HepG2 (cell line): ENCODE measurements around the gene C19orf73. TPM values are rescaled to one million over a fixed set of nuclear protein-coding genes. Genes with fewer than 3 reads are reported as not detected.

ENCODE experiments used
- MIER3 ChIP-seq: IDR thresholded peaks from 2 replicates; pipeline ENCODE4 v1.6.1; 2016; ENCODE audit warnings: missing compliant biosample characterization, borderline replicate concordance
- MTA1 ChIP-seq: sonication (generic); formaldehyde crosslinking; IDR thresholded peaks from 2 replicates; pipeline ENCODE4 v1.4.0; 2020; ENCODE audit warnings: missing genetic modification reagents, mild to moderate bottlenecking, borderline replicate concordance
- NBN ChIP-seq: fragments of 450-650 bp; conservative IDR thresholded peaks from 2 replicates; pipeline ENCODE4 v1.6.1; 2017
- NR2C2 ChIP-seq: sonication (generic); formaldehyde crosslinking; IDR thresholded peaks from 2 replicates; pipeline ENCODE4 v1.4.0; 2020; ENCODE audit warnings: missing genetic modification reagents, mild to moderate bottlenecking, moderate library complexity, borderline replicate concordance
- PRMT3 ChIP-seq: sonication (generic); formaldehyde crosslinking; IDR thresholded peaks from 2 replicates; pipeline ENCODE4 v1.8.1; 2022; ENCODE audit warnings: low read depth, mild to moderate bottlenecking, moderate library complexity, missing genetic modification reagents, borderline replicate concordance
- SRSF1 ChIP-seq: fragments of 200-400 bp; formaldehyde crosslinking; optimal IDR thresholded peaks from 2 replicates; pipeline ENCODE3; 2017; ENCODE audit warnings: mild to moderate bottlenecking, low read depth, low read length, moderate library complexity
- ZNF264 ChIP-seq: sonication (generic); formaldehyde crosslinking; IDR thresholded peaks from 2 replicates; pipeline ENCODE4 v1.4.0; 2020; ENCODE audit warnings: missing genetic modification reagents
- ZNF335 ChIP-seq: sonication (generic); formaldehyde crosslinking; IDR thresholded peaks from 2 replicates; pipeline ENCODE4 v1.4.0; 2020; ENCODE audit warnings: missing genetic modification reagents
- ZNF547 ChIP-seq: sonication (generic); formaldehyde crosslinking; IDR thresholded peaks from 2 replicates; pipeline ENCODE4 v1.5.1; 2020; ENCODE audit warnings: mild to moderate bottlenecking, missing genetic modification reagents
- ZNF629 ChIP-seq: sonication (generic); formaldehyde crosslinking; conservative IDR thresholded peaks from 2 replicates; pipeline ENCODE4 v1.5.0; 2020; ENCODE audit warnings: missing genetic modification reagents
- polyA plus RNA-seq, 8 experiments: library from polyadenylated mRNA; depleted of rRNA in 3 of 8; stranded (reverse) in 7 of 8; unstranded in 1 of 8; fragments of >200 nt; fragmentation: Illumina TruSeq in 4 of 8; extraction: Trizol in 4 of 8; gene quantifications; 2 replicates each; pipeline versions ENCODE4 v1.2.1 to v1.2.3, GENCODE V29; 2011 to 2016; ENCODE audit warnings: low read depth in 4 of 8, missing spikeins in 1 of 8, mixed read lengths in 1 of 8; ENCODE audit not compliant: insufficient read depth in 1 of 8
- total RNA-seq, 5 experiments: library from RNA; depleted of rRNA; stranded (reverse); fragments of >200 nt; fragmentation: Illumina TruSeq; extraction: Trizol; gene quantifications; 2 replicates each; pipeline ENCODE4 v1.2.3, GENCODE V29; 2016; ENCODE audit warnings: low read depth in 1 of 5
- TF ChIP-seq, protein P1 (sequence below): sonication (generic); formaldehyde crosslinking; conservative IDR thresholded peaks from 2 replicates; pipeline ENCODE4 v1.8.0; 2022; ENCODE audit warnings: missing genetic modification reagents
- TF ChIP-seq, protein P2 (sequence below), 2 experiments: sonication (generic) in 1 of 2; formaldehyde crosslinking in 1 of 2; IDR thresholded peaks; 2 replicates each; pipeline versions ENCODE4 v1.5.1 to v1.6.1; 2011 to 2020; ENCODE audit warnings: borderline replicate concordance in 1 of 2, low read depth in 1 of 2, low read length in 1 of 2, mild to moderate bottlenecking in 1 of 2, missing genetic modification reagents in 1 of 2, moderate library complexity in 1 of 2
- TF ChIP-seq, protein P3 (sequence below): sonication (generic); formaldehyde crosslinking; IDR thresholded peaks from 2 replicates; pipeline ENCODE4 v1.5.0; 2020; ENCODE audit warnings: missing genetic modification reagents
- TF ChIP-seq, protein P4 (sequence below): sonication (generic); formaldehyde crosslinking; IDR thresholded peaks from 2 replicates; pipeline ENCODE4 v1.5.0; 2020; ENCODE audit warnings: missing genetic modification reagents, mild to moderate bottlenecking, borderline replicate concordance
- TF ChIP-seq, protein P5 (sequence below): sonication (generic); formaldehyde crosslinking; conservative IDR thresholded peaks from 2 replicates; pipeline ENCODE4 v1.4.0; 2020; ENCODE audit warnings: mild to moderate bottlenecking, missing genetic modification reagents, moderate library complexity
- TF ChIP-seq, protein P6 (sequence below): sonication (generic); formaldehyde crosslinking; IDR thresholded peaks from 2 replicates; pipeline ENCODE4 v1.4.0; 2020; ENCODE audit warnings: mild to moderate bottlenecking, low read depth, missing genetic modification reagents

The C19orf73 gene
- total and polyA plus RNA-seq, 2 of the 13 experiments (the other 11 are each of a cell fraction or from before 2014, with no cell fraction given) = 1.4 to 1.5 TPM

DNA sequence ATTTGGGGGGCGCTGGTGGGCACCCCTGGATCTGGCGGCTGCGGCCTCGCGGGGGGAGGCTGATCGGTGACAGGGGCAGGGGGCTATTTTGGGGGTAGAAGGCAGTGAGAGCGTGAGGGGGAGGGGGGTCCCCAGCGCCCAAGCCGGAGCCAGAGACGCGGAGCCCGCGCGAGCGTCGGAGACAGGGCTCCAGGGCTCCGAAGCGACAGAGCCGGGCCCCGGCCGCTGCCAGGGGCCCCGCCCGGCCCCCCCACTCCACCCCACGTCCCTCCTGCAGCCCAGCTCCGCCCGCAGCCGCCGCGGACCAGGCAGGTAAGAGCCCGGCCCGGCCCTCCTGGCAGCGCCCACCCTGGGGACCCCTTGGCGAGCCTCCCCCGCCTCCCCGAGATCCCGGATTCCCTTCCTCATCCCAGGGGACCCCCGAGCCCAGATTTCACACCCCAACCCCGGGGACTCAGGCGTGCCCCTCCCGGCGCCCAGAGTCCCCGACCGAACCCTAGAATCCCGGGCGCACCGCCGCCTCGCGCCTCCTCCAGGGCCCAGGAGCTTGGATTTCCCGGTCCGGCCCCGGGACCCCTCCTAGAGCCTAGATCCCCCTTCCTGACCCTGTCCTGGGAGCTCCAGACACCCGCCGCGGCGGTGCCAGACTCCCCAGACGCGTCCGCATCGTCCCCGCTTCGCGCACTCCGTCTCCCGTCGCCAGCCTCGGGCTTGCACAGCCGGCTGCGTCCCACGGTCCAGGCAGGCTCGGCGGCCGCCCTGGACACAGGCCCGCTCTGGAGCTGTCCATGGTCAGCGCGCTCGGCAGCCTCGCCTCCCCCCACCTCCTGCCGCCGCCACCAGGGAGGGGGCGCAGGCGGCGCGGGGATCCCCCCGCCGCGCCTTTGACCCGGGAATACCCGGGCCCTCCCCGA is 725 bp upstream of the C19orf73 start, which contains the start of gene PPFIA3 (continued):
- TF ChIP-seq SRSF1 (no peak), MIER3 (CRISPR knock-in tag) (peak; percentile 43; the same call in 1 of the 2 replicates), PRMT3 (no peak), MTA1 (no peak), ZNF335 (CRISPR knock-in tag) (peak; percentile 75; the same call in 1 of the 2 replicates), ZNF547 (no peak), NBN (no peak), ZNF629 (0 out of 2 replicates have a peak, but pooled peaks have one; percentile 27), NR2C2 (CRISPR knock-in tag) (no peak), ZNF264 (0 out of 2 replicates have a peak, but pooled peaks have one; percentile 32)
- TF ChIP-seq, protein P1, sequence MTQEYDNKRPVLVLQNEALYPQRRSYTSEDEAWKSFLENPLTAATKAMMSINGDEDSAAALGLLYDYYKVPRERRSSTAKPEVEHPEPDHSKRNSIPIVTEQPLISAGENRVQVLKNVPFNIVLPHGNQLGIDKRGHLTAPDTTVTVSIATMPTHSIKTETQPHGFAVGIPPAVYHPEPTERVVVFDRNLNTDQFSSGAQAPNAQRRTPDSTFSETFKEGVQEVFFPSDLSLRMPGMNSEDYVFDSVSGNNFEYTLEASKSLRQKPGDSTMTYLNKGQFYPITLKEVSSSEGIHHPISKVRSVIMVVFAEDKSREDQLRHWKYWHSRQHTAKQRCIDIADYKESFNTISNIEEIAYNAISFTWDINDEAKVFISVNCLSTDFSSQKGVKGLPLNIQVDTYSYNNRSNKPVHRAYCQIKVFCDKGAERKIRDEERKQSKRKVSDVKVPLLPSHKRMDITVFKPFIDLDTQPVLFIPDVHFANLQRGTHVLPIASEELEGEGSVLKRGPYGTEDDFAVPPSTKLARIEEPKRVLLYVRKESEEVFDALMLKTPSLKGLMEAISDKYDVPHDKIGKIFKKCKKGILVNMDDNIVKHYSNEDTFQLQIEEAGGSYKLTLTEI (CRISPR knock-in tag) = no peak
- TF ChIP-seq, protein P2, sequence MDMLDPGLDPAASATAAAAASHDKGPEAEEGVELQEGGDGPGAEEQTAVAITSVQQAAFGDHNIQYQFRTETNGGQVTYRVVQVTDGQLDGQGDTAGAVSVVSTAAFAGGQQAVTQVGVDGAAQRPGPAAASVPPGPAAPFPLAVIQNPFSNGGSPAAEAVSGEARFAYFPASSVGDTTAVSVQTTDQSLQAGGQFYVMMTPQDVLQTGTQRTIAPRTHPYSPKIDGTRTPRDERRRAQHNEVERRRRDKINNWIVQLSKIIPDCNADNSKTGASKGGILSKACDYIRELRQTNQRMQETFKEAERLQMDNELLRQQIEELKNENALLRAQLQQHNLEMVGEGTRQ (IDR thresholded peaks at IDR 0.05; ENCODE audit: low read depth, low read length) = no peak
- TF ChIP-seq, protein P2 (CRISPR knock-in tag; IDR thresholded peaks at IDR 0.05; ENCODE audit: borderline replicate concordance) = no peak
- TF ChIP-seq, protein P3, sequence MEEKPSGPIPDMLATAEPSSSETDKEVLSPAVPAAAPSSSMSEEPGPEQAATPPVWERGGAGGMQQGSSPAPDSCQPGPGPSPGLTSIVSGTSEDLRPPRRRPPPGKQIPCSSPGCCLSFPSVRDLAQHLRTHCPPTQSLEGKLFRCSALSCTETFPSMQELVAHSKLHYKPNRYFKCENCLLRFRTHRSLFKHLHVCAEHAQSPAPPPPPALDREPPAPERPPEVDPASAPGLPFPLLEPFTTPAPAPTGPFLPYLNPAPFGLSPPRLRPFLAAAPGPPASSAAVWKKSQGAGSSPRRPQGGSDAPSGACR (CRISPR knock-in tag) = 0 out of 2 replicates have a peak, but pooled peaks have one; percentile 35
- TF ChIP-seq, protein P4, sequence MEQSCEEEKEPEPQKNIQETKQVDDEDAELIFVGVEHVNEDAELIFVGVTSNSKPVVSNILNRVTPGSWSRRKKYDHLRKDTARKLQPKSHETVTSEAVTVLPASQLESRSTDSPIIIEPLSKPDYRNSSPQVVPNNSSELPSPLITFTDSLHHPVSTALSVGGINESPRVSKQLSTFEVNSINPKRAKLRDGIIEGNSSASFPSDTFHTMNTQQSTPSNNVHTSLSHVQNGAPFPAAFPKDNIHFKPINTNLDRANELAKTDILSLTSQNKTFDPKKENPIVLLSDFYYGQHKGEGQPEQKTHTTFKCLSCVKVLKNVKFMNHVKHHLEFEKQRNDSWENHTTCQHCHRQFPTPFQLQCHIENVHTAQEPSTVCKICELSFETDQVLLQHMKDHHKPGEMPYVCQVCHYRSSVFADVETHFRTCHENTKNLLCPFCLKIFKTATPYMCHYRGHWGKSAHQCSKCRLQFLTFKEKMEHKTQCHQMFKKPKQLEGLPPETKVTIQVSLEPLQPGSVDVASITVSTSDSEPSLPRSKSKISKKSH (CRISPR knock-in tag) = peak; percentile 49; the same call in 1 of the 2 replicates
- TF ChIP-seq, protein P5, sequence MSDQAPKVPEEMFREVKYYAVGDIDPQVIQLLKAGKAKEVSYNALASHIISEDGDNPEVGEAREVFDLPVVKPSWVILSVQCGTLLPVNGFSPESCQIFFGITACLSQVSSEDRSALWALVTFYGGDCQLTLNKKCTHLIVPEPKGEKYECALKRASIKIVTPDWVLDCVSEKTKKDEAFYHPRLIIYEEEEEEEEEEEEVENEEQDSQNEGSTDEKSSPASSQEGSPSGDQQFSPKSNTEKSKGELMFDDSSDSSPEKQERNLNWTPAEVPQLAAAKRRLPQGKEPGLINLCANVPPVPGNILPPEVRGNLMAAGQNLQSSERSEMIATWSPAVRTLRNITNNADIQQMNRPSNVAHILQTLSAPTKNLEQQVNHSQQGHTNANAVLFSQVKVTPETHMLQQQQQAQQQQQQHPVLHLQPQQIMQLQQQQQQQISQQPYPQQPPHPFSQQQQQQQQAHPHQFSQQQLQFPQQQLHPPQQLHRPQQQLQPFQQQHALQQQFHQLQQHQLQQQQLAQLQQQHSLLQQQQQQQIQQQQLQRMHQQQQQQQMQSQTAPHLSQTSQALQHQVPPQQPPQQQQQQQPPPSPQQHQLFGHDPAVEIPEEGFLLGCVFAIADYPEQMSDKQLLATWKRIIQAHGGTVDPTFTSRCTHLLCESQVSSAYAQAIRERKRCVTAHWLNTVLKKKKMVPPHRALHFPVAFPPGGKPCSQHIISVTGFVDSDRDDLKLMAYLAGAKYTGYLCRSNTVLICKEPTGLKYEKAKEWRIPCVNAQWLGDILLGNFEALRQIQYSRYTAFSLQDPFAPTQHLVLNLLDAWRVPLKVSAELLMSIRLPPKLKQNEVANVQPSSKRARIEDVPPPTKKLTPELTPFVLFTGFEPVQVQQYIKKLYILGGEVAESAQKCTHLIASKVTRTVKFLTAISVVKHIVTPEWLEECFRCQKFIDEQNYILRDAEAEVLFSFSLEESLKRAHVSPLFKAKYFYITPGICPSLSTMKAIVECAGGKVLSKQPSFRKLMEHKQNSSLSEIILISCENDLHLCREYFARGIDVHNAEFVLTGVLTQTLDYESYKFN (CRISPR knock-in tag) = no peak
- TF ChIP-seq, protein P6, sequence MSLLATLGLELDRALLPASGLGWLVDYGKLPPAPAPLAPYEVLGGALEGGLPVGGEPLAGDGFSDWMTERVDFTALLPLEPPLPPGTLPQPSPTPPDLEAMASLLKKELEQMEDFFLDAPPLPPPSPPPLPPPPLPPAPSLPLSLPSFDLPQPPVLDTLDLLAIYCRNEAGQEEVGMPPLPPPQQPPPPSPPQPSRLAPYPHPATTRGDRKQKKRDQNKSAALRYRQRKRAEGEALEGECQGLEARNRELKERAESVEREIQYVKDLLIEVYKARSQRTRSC (CRISPR knock-in tag) = no peak
- TF ChIP-seq, all 625 proteins: peak for 219
